HFFc6 (cell line): ENCODE data around the gene ARID3A. TPM values are rescaled to one million over a fixed set of nuclear protein-coding genes. Genes with fewer than 3 reads are reported as not detected.
"Not testable (repeated sequence)": the region's sequence is repeated elsewhere in the genome, so short reads cannot be mapped to it uniquely, and the experiment has no call there.

Experiments used
- DNase-seq: peaks from one replicate; pipeline ENCODE4 v3.0.0-alpha.2; 2018
- H3K27ac Mint-ChIP-seq: 2 replicates; pipeline ENCODE4 v1.8.0; 2020; ENCODE audit warnings: mild to moderate bottlenecking, mixed read lengths
- H3K27me3 Mint-ChIP-seq: 2 replicates; pipeline ENCODE4 v1.8.0; 2021; ENCODE audit warnings: mild to moderate bottlenecking, moderate library complexity, mixed read lengths; ENCODE audit not compliant: insufficient read depth
- H3K36me3 Mint-ChIP-seq: 2 replicates; pipeline ENCODE4 v1.8.0; 2021; ENCODE audit warnings: low read depth, mixed read lengths
- H3K4me1 Mint-ChIP-seq: 2 replicates; pipeline ENCODE4 v1.8.0; 2020; ENCODE audit warnings: low read depth, mixed read lengths
- H3K4me3 Mint-ChIP-seq: 2 replicates; pipeline ENCODE4 v1.8.0; 2020; ENCODE audit warnings: mild to moderate bottlenecking, moderate library complexity, mixed read lengths
- H3K9me3 Mint-ChIP-seq: 2 replicates; pipeline ENCODE4 v1.8.0; 2020; ENCODE audit warnings: mild to moderate bottlenecking, mixed read lengths
- long read RNA-seq: library from polyadenylated mRNA; unstranded; transcript quantifications from one replicate; pipeline ENCODE4 v2.0.0, GENCODE V29; 2019
- total RNA-seq, 6 experiments: library from RNA; stranded (reverse); fragmentation: NEBNext Ultra II Directional; extraction: Animal tissue kit (Norgen Biotek cat#: 25700); gene quantifications; 2 replicates in 1 of 6; 3 replicates in 5 of 6; pipeline ENCODE4 v1.2.3, GENCODE V29; 2021
- TF ChIP-seq, protein P1 (sequence below): fragments of 200-600 bp; sonication (generic); IDR thresholded peaks from 2 replicates; pipeline ENCODE4 v1.5.0; 2021; ENCODE audit warnings: antibody characterized with exemption, mild to moderate bottlenecking

Gene ARID3A, protein sequence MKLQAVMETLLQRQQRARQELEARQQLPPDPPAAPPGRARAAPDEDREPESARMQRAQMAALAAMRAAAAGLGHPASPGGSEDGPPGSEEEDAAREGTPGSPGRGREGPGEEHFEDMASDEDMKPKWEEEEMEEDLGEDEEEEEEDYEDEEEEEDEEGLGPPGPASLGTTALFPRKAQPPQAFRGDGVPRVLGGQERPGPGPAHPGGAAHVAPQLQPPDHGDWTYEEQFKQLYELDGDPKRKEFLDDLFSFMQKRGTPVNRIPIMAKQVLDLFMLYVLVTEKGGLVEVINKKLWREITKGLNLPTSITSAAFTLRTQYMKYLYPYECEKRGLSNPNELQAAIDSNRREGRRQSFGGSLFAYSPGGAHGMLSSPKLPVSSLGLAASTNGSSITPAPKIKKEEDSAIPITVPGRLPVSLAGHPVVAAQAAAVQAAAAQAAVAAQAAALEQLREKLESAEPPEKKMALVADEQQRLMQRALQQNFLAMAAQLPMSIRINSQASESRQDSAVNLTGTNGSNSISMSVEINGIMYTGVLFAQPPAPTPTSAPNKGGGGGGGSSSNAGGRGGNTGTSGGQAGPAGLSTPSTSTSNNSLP
- total RNA-seq = 10 to 100 TPM; 35.1 to 44.2 (median 38.4) TPM
- long read RNA-seq, partial matches to known transcripts = 3 of 9 reads
- long read RNA-seq, other reads (novel, unspliced or antisense) = 5 of 9 reads

DNA sequence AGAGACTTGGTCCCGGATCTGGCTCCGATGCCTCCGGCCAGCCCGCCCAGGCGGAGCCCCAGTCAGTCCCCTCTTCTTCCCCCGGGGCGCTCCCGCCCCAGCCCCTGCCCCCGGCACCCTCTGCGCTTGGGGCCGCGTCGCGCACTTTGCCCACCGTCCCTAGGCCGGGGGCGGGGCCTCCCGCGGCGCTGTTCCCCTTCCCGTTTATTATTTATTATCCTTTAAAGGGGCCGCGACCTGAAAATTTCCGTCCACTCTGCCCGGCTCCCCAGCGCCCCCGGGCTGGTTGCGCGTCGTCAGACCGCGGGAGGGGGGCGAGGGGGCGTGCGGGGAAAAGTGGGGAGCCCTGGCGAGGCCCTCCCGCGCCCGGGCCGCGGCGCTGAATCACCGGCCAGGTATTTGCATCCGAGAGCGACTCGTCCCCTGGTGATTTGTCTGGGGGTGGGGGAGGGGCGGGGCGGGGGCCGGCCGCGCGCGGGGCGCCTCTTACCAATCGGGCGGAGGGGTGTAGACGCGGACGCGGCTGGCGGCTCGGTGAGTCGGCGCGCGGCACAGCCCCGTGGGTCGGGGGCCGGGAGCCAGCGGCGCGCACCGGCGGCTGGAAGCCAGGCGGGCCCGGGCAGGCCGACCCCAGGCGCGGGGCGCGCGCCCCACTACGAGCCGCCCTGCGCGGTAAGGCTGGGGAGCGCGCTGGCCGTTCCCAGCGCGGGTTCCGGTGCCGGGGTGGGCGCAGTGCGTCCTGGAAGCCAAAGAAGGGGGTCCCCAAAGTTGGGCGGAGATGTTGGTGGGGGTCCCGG lies at the start of gene ARID3A:
Gene ARID3A (plus strand): TSS at position 510 of the 797 bp plus-strand sequence. CDS start 3,494 bp downstream, outside the sequence.
- DNase-seq = peak; percentile 78
- H3K9me3 Mint-ChIP-seq = no peaks in the 10 kb centered on the region
- H3K36me3 Mint-ChIP-seq = no peaks in the 10 kb centered on the region; the same call in 1 of the 2 replicates
- TF ChIP-seq, protein P1, sequence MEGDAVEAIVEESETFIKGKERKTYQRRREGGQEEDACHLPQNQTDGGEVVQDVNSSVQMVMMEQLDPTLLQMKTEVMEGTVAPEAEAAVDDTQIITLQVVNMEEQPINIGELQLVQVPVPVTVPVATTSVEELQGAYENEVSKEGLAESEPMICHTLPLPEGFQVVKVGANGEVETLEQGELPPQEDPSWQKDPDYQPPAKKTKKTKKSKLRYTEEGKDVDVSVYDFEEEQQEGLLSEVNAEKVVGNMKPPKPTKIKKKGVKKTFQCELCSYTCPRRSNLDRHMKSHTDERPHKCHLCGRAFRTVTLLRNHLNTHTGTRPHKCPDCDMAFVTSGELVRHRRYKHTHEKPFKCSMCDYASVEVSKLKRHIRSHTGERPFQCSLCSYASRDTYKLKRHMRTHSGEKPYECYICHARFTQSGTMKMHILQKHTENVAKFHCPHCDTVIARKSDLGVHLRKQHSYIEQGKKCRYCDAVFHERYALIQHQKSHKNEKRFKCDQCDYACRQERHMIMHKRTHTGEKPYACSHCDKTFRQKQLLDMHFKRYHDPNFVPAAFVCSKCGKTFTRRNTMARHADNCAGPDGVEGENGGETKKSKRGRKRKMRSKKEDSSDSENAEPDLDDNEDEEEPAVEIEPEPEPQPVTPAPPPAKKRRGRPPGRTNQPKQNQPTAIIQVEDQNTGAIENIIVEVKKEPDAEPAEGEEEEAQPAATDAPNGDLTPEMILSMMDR = no peak; the same call in 1 of the 2 replicates
- peaks cover 10% of the 10 kb centered on the region; the same call in 1 of the 2 replicates for H3K4me1 Mint-ChIP-seq
- H3K4me3 Mint-ChIP-seq = peak within 1 kb of the TSS; percentile 87
- H3K27me3 Mint-ChIP-seq = peaks cover 11% of the 10 kb centered on the region
- H3K27ac Mint-ChIP-seq = peak within 1 kb of the TSS; percentile 68

DNA sequence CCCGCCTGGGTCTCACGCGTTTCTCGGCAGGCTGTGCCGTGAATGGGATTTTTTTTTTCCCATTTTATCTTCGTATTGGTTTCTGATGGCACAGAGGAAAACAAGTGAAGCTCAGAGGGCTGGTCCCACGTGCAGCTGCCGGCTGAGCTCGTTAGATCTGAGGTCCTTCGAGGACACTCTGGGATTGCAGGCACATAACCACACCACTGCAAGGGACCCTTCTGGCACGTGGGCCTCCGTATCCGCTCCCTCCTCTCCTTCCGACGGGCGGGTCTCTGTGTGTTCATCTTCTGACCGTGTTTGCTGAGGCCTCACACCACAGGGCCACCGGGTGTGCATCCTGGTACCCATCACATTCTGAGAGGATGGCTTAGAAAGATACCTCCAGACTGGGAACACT lies 49.7 kb upstream of the ARID3A start:
- peaks cover 4% of the 10 kb centered on the region; the same call in 1 of the 2 replicates for H3K27me3 Mint-ChIP-seq
- no peak overlapping the region for H3K4me3 Mint-ChIP-seq
- H3K36me3 Mint-ChIP-seq = peaks cover 10% of the 10 kb centered on the region
- TF ChIP-seq, protein P1 = no peak
- H3K4me1 Mint-ChIP-seq = no peaks in the 10 kb centered on the region
- no peak overlapping the region for H3K27ac Mint-ChIP-seq
- no peaks in the 10 kb centered on the region for H3K9me3 Mint-ChIP-seq
- no peak for DNase-seq

DNA sequence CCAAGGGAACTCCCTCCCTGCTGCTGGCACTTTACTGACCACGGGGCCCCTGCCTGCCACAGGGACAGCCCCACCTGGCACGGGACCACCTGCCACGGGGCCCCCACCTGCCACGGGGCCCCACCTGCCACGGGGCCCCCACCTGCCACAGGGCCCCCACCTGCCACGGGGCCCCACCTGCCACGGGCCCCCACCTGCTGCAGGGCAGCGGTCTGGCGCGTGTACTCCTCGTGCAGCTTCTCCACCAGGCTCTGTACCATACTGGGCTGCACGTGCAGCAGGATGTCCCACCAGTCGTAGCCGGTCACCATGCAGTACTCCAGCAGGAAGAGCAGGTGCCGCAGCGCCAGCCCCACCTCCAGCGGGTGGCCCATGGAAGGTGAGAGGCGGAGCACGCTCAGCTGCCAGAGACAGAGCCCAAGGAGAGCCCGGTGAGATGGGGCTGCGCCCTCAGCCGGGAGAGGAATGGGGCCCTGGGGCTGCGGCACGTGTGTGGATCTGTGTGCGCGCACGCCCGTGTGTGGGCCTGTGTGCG lies 49.0 kb upstream of the ARID3A start:
- Mint-ChIP-seq H3K4me3 (no peak overlapping the region), H3K27me3 (peaks cover 4% of the 10 kb centered on the region; the same call in 1 of the 2 replicates), H3K4me1 (no peaks in the 10 kb centered on the region), H3K9me3 (no peaks in the 10 kb centered on the region), H3K36me3 (peaks cover 17% of the 10 kb centered on the region), H3K27ac (no peak overlapping the region)
- no peak for DNase-seq
- TF ChIP-seq, protein P1 = no peak

DNA sequence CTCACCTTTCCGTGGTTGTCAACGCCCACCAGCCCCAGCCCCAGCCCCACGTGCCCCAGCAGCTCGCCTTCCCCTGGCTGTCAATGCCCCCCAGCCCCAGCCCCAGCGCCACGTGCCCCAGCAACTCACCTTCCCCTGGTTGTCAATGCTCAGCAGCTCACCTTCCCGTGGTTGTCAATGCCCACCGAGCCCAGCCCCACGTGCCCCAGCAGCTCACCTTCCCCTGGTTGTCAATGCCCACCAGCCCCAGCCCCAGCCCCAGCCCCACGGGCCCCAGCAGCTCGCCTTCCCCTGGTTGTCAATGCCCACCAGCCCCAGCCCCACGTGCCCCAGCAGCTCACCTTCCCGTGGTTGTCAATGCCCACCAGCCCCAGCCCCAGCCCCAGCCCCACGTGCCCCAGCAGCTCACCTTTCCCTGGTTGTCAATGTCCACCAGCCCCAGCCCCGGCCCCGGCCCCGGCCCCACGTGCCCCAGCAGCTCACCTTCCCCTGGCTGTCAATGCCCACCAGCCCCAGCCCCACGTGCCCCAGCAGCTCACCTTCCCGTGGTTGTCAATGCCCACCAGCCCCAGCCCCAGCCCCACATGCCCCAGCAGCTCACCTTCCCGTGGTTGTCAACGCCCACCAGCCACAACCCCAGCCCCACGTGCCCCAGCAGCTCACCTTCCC lies 47.7 kb upstream of the ARID3A start:
- H3K27me3 Mint-ChIP-seq, H3K4me1 Mint-ChIP-seq, DNase-seq, H3K9me3 Mint-ChIP-seq, H3K27ac Mint-ChIP-seq, H3K4me3 Mint-ChIP-seq: not testable (repeated sequence)
- peaks cover 24% of the 10 kb centered on the region for H3K36me3 Mint-ChIP-seq

DNA sequence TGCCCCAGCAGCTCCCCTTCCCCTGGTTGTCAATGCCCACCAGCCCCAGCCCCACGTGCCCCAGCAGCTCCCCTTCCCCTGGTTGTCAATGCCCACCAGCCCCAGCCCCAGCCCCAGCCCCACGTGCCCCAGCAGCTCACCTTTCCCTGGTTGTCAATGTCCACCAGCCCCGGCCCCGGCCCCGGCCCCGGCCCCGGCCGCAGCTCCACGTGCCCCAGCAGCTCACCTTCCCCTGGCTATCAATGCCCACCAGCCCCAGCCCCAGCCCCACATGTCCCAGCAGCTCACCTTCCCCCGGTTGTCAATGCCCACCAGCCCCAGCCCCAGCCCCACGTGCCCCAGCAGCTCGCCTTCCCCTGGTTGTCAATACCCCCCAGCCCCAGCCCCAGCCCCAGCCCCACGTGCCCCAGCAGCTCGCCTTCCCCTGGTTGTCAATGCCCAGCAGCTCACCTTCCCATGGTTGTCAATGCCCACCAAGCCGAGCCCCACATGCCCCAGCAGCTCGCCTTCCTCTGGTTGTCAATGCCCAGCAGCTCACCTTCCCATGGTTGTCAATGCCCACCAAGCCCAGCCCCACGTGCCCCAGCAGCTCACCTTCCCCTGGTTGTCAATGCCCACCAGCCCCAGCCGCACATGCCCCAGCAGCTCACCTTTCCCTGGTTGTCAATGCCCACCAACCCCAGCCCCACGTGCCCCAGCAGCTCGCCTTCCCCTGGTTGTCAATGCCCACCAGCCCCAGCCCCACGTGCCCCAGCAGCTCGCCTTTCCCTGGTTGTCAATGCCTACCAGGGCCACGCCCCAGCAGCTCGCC lies 46.9 kb upstream of the ARID3A start:
- H3K4me1 Mint-ChIP-seq = not testable (repeated sequence)
- H3K36me3 Mint-ChIP-seq = peaks cover 24% of the 10 kb centered on the region

More for the DNA sequence above, 46.9 kb upstream of the ARID3A start:
- not testable (repeated sequence) for H3K27ac Mint-ChIP-seq, H3K9me3 Mint-ChIP-seq, H3K4me3 Mint-ChIP-seq, H3K27me3 Mint-ChIP-seq, DNase-seq
